GM21619 (cell line): ENCODE results near the gene SAMD5.
"Not testable (repeated sequence)": the region's sequence is repeated elsewhere in the genome, so short reads cannot be mapped to it uniquely, and the experiment has no call there.

Experiments
- ATAC-seq: cut with Tn5 transposase; IDR thresholded peaks from one replicate; pipeline ENCODE4 v1.9.1; 2021; ENCODE audit not compliant: unreplicated experiment

The SAMD5 gene

GRCh38 chr6:147527197-147527596 lies 18.7 kb downstream of the SAMD5 start:
- no peak for ATAC-seq

GRCh38 chr6:147528511-147529145 lies 20.1 kb downstream of the SAMD5 start:
- ATAC-seq, result no peak

GRCh38 chr6:147530132-147531060 lies 21.9 kb downstream of the SAMD5 start:
- ATAC-seq, result peak; percentile 56

- no peak for ATAC-seq
Observed at GRCh38 chr6:147531321-147531720, 22.8 kb downstream of the SAMD5 start.

- ATAC-seq, result no peak
Observed at GRCh38 chr6:147534116-147534860, 25.8 kb downstream of the SAMD5 start.

GRCh38 chr6:147538821-147539220 lies 30.3 kb downstream of the SAMD5 start:
- ATAC-seq, result no peak

GRCh38 chr6:147540075-147540474 lies 31.6 kb downstream of the SAMD5 start:
- ATAC-seq, result no peak

- not testable (repeated sequence) for ATAC-seq
Observed at GRCh38 chr6:147542436-147542835, 33.9 kb downstream of the SAMD5 start.

GRCh38 chr6:147544420-147544819 lies 35.9 kb downstream of the SAMD5 start:
- no peak for ATAC-seq

- ATAC-seq, result no peak
Observed at GRCh38 chr6:147546501-147547368, 38.2 kb downstream of the SAMD5 start.

- no peak for ATAC-seq
Observed at GRCh38 chr6:147547369-147547902, 38.9 kb downstream of the SAMD5 start.

- ATAC-seq, result no peak
Observed at GRCh38 chr6:147548921-147549475, 40.5 kb downstream of the SAMD5 start.

GRCh38 chr6:147549531-147549930 lies 41.0 kb downstream of the SAMD5 start:
- ATAC-seq, result no peak

- ATAC-seq, result no peak
Observed at GRCh38 chr6:147551976-147552375, 43.5 kb downstream of the SAMD5 start.

- ATAC-seq, result no peak
Observed at GRCh38 chr6:147553099-147553498, 44.6 kb downstream of the SAMD5 start.

- no peak for ATAC-seq
Observed at GRCh38 chr6:147554281-147554680, 45.8 kb downstream of the SAMD5 start.

GRCh38 chr6:147559006-147559405 lies 50.5 kb downstream of the SAMD5 start:
- ATAC-seq, result no peak

GRCh38 chr6:147560670-147561069 lies 52.2 kb downstream of the SAMD5 start:
- ATAC-seq, result no peak

GRCh38 chr6:147561726-147562125 lies 53.2 kb downstream of the SAMD5 start:
- ATAC-seq, result no peak

- ATAC-seq, result no peak
Observed at GRCh38 chr6:147563472-147563871, 55.0 kb downstream of the SAMD5 start.
